ENCODE results near the gene PRKAR1B.

PRKAR1B gene

DNA sequence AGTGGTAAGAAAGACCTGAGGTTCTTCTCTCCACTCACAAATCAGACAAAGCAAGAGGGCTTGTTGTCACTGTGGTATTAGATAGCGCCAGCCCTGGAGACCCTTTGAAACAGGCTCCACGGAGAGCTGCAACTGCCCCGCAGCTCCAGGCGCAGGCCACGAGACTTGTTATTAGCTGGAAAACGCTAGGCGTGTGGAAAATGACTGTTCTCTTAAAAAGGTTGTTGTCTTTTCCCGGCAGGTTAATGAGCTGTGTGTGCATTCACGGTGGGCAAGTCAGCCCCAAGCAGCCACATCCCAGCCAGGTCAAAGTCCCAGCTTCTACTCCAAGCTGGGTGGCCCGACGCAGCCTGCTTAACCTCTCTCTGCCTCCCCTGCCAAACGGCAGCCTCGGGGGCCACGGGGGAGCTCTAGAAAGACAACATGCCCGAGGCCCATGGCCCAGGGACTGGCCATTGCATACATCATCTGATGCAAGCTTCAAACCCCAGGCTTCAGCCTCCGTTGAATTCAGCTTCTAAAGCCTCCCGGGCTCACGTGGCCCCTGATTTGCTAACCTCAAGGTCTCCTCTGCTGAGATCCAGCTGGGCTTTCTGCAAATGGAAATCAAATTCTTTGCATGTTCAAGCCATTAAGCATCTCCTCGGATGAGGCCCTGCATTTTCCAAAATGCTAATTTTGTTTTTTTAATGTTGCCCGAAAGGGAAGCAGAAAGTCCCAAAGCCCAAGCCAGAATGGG, 61.9 kb downstream of the PRKAR1B start:
- no peak for TF ChIP-seq CEBPB (IDR thresholded peaks at IDR 0.05)
- TF ChIP-seq YY1 (IDR thresholded peaks at IDR 0.05; ENCODE audit: low read depth) = no peak

DNA sequence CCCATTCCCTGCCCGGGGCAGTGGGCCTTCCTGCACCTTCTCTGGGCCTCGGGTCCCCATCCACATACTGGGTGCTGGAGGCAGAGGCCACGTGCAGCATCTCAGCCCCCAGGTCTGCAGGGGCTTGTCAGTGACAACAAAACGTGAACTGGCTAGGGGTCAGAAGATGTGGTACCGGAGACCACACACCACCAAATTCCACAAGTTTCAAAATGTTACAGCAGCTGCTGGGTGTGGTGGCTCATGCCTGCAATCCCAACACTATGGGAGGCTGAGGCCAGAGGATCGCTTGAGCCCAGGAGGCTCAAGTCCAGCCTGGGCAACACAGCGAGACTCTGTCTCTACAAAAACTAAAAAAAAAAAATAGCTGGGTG, 62.7 kb downstream of the PRKAR1B start:
- TF ChIP-seq CEBPB (IDR thresholded peaks at IDR 0.05) (no peak), YY1 (IDR thresholded peaks at IDR 0.05; ENCODE audit: low read depth) (no peak), ZBTB7A (IDR thresholded peaks at IDR 0.05; ENCODE audit: low read depth) (no peak), EGR1 (IDR thresholded peaks at IDR 0.05) (no peak), NFIC (IDR thresholded peaks at IDR 0.05) (no peak), TEAD4 (IDR thresholded peaks at IDR 0.05) (no peak), RAD21 (IDR thresholded peaks at IDR 0.05; ENCODE audit: low read depth) (no peak), CREB1 (IDR thresholded peaks at IDR 0.05; ENCODE audit: low read depth) (no peak), TAF1 (IDR thresholded peaks at IDR 0.05; ENCODE audit: low read depth) (no peak), FOXM1 (IDR thresholded peaks at IDR 0.05; ENCODE audit: borderline replicate concordance, low read depth) (no peak), TCF12 (IDR thresholded peaks at IDR 0.05; ENCODE audit: low read depth) (no peak), EP300 (IDR thresholded peaks at IDR 0.05; ENCODE audit: borderline replicate concordance) (no peak)
- TF ChIP-seq, protein P1, sequence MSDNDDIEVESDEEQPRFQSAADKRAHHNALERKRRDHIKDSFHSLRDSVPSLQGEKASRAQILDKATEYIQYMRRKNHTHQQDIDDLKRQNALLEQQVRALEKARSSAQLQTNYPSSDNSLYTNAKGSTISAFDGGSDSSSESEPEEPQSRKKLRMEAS (IDR thresholded peaks at IDR 0.05) = no peak
- TF ChIP-seq, protein P2, sequence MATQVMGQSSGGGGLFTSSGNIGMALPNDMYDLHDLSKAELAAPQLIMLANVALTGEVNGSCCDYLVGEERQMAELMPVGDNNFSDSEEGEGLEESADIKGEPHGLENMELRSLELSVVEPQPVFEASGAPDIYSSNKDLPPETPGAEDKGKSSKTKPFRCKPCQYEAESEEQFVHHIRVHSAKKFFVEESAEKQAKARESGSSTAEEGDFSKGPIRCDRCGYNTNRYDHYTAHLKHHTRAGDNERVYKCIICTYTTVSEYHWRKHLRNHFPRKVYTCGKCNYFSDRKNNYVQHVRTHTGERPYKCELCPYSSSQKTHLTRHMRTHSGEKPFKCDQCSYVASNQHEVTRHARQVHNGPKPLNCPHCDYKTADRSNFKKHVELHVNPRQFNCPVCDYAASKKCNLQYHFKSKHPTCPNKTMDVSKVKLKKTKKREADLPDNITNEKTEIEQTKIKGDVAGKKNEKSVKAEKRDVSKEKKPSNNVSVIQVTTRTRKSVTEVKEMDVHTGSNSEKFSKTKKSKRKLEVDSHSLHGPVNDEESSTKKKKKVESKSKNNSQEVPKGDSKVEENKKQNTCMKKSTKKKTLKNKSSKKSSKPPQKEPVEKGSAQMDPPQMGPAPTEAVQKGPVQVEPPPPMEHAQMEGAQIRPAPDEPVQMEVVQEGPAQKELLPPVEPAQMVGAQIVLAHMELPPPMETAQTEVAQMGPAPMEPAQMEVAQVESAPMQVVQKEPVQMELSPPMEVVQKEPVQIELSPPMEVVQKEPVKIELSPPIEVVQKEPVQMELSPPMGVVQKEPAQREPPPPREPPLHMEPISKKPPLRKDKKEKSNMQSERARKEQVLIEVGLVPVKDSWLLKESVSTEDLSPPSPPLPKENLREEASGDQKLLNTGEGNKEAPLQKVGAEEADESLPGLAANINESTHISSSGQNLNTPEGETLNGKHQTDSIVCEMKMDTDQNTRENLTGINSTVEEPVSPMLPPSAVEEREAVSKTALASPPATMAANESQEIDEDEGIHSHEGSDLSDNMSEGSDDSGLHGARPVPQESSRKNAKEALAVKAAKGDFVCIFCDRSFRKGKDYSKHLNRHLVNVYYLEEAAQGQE (IDR thresholded peaks at IDR 0.05; ENCODE audit: low read depth) = no peak
- TF ChIP-seq, protein P3, sequence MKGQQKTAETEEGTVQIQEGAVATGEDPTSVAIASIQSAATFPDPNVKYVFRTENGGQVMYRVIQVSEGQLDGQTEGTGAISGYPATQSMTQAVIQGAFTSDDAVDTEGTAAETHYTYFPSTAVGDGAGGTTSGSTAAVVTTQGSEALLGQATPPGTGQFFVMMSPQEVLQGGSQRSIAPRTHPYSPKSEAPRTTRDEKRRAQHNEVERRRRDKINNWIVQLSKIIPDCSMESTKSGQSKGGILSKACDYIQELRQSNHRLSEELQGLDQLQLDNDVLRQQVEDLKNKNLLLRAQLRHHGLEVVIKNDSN (IDR thresholded peaks at IDR 0.05) = no peak

DNA sequence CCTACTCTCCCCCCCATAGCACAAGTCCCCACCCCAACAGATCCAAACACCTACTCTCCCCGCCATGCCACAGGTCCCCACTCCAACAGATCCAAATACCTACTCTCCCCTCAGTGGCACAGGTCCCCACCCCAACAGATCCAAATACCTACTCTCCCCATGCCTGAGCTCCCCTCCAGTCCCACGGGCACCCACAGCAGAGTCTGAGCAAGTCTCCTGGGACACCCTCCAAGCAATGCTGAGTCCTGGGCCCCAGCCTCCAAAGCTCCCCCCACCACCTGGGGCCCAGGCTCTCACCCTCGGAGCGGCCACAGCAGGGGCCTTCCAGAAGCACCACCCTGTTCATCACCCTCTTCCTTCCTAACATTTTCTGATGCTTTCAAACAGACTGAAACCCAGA, 64.5 kb downstream of the PRKAR1B start:
- no peak for TF ChIP-seq EP300 (IDR thresholded peaks at IDR 0.05; ENCODE audit: borderline replicate concordance)
- no peak for TF ChIP-seq CEBPB (IDR thresholded peaks at IDR 0.05)
- TF ChIP-seq RAD21 (IDR thresholded peaks at IDR 0.05; ENCODE audit: low read depth) = no peak
- TF ChIP-seq TCF12 (IDR thresholded peaks at IDR 0.05; ENCODE audit: low read depth) = no peak
- no peak for TF ChIP-seq TAF1 (IDR thresholded peaks at IDR 0.05; ENCODE audit: low read depth)
- TF ChIP-seq ZBTB7A (IDR thresholded peaks at IDR 0.05; ENCODE audit: low read depth) = no peak
- TF ChIP-seq YY1 (IDR thresholded peaks at IDR 0.05; ENCODE audit: low read depth) = no peak

DNA sequence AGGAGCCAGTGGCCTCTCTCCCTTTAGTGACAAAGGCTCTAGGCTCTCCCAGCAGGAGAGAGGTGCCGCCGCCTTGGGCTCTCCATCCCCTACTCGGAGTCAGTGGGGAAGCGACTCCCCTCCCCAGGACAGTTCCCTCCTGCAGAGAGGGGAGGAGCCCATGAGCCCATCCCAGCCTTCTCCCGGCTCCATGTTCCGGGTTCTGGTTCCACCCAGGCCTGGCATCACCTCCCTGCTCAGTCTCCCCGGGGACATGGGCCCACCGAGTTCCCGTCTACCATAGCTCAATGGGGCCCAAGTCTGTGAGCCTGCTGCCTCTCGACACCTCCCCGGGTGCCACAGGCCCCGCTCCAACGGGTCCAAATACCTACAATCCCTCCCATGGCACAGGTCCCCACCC, 67.1 kb downstream of the PRKAR1B start:
- TF ChIP-seq TCF12 (IDR thresholded peaks at IDR 0.05; ENCODE audit: low read depth) (no peak), RAD21 (IDR thresholded peaks at IDR 0.05; ENCODE audit: low read depth) (no peak), TAF1 (IDR thresholded peaks at IDR 0.05; ENCODE audit: low read depth) (no peak)

DNA sequence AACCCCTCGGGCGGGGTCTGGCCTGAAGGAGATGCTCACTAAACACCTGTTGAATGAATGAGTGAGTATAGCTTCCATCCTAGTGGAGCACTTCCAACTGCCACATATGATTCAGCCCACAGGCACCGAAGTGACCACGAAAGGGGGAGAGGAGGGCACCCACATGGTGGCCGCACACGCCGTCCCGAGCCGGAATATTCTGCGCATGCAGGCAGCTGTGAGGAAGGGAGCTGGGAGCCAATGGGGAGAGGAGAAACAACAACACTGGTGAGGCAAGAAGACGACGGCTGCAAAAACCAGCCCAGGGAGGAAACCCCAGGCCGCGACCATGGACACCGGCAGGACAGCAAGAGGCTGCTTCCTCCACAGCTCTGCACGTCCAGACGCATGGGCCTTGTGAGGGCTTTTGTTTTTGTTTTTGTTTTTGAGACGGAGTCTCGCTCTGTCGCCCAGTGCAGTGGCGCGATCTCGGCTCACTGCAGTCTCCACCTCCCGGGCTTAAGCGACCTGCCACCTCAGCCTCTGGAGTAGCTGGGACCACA, 67.7 kb downstream of the PRKAR1B start:
- no peak for TF ChIP-seq CEBPB (IDR thresholded peaks at IDR 0.05)
- TF ChIP-seq, protein P2 (IDR thresholded peaks at IDR 0.05; ENCODE audit: low read depth) = no peak
- no peak for TF ChIP-seq NFIC (IDR thresholded peaks at IDR 0.05)
- no peak for TF ChIP-seq YY1 (IDR thresholded peaks at IDR 0.05; ENCODE audit: low read depth)
- TF ChIP-seq TAF1 (IDR thresholded peaks at IDR 0.05; ENCODE audit: low read depth) = no peak
- TF ChIP-seq, protein P1 (IDR thresholded peaks at IDR 0.05) = no peak
- TF ChIP-seq ZBTB7A (IDR thresholded peaks at IDR 0.05; ENCODE audit: low read depth) = no peak
- no peak for TF ChIP-seq TCF12 (IDR thresholded peaks at IDR 0.05; ENCODE audit: low read depth)
- no peak for TF ChIP-seq EP300 (IDR thresholded peaks at IDR 0.05; ENCODE audit: borderline replicate concordance)
- TF ChIP-seq, protein P3 (IDR thresholded peaks at IDR 0.05) = no peak
- TF ChIP-seq FOXM1 (IDR thresholded peaks at IDR 0.05; ENCODE audit: borderline replicate concordance, low read depth) = no peak
- no peak for TF ChIP-seq EGR1 (IDR thresholded peaks at IDR 0.05)
- TF ChIP-seq TEAD4 (IDR thresholded peaks at IDR 0.05) = no peak
- TF ChIP-seq RAD21 (IDR thresholded peaks at IDR 0.05; ENCODE audit: low read depth) = no peak

DNA sequence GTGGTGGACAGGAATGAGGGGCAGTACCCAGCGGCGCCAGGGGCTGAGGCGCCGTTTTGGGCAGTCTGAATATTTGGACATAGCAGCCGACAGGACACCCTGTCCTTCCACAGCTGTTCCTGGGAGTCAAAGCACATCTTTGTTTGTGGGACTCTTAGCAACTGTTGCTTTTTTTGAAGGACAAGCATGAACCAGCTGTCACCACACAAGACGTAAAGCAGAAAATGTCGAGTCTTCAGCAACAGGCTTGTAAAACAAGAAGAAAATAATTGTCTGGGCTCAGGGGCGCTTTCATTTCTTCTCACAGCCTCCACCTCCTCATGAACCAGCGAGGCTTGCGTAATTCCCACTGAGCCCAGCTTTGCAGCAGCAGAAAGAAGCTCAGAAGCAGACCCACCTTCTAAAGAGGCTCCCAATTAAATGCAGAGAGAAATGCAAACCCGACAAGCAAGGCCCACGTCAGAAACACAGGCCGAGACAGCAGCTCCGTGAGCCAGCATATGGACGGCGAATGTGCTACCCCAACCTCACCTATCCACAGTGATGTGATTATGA, 69.4 kb downstream of the PRKAR1B start:
- TF ChIP-seq CEBPB (IDR thresholded peaks at IDR 0.05) (peak; percentile 79), TEAD4 (IDR thresholded peaks at IDR 0.05) (no peak)
